HG03460 (cell line): ENCODE results near the gene ADPRS.

Experiments used
- ATAC-seq: cut with Tn5 transposase; IDR thresholded peaks from one replicate; pipeline ENCODE4 v1.9.1; 2021; ENCODE audit not compliant: unreplicated experiment

Gene ADPRS

DNA sequence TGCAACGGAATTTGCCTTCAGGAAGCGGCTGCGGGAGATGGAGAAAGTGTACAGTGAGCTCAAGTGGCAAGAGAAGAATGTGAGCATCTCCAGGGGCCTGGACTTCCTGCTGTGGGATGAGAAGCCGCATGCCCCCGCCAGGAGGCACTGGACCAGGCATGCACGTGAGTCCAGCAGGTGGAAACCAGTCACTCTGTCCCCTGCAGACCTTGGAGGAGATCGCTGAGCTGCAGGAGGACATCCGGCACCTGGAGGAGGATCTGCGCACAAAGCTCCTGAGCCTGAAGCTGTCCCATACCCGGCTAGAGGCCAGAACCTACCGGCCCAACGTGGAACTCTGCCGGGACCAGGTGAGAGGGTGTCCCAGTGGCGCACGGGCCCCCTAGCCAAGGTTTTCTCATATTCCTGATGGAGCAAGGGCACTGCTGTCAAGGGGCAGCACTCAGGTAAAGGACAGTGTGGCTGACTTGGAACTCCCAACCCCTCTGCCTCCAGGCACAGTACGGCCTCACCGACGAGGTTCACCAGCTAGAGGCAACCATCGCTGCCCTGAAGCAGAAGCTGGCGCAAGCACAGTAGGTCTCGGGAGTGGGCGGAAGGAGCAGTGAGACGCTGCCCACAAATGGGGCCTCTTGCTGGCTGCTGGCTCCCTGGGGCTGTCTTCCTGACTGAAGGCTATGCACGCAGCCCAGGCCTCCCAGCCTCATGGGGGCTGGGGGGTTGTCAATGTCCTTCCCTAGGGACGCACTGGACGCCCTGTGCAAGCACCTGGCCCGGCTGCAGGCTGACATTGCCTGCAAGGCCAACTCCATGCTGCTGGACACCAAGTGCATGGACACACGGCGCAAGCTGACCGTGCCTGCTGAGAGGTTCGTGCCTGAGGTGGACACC, 1.2 kb upstream of the ADPRS start:
- no peak for ATAC-seq

DNA sequence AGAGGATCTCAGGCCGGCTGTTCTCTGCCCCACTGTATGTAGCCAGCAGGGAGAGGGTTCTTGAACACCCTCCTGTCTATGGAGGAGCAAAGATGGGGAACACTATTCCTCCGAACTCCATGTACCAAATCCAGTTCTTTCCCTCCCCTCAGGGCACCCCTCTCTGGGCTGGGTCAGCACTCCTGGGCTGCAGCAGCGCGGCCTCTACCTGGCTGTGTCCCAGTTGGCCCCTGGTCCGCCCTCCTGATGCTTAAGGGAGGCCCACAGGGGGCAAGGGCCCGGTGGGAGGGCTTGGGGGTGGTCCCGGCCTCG, 471 bp upstream of the ADPRS start:
- ATAC-seq = no peak

DNA sequence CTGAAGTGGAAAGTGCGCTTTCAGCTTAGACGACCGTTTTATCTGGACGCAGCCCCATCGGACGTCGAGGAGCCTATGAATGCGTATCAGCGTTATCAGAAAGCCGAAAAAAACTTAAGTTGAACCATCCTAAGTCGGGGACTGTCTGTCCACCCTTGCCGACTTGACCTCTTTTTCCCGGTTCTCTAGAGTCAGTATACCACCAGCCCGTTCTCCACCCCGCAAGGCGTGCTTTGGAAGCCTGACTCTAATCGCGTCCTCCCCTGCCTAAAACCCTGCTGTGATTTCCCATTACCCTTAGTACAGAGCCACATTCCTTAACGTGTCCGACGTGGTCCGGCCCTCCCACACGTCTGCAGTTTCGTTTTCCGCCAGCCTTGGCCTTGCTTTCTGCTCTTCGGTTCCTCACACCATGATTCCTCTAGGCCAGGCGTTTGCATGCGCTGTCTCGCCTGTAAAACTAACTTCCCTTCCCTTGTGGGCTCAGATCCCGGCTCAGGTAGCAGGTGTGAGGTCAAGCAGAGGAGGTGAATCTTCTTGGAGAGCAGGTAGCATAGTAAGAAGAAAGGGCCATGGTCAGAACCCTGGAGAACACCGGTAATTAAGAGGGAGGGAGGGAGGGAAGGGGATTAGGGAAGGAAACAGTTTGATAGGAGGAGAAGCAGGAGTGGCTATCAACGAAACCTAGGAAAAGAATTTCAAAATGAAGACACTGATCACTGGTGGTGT, 865 bp downstream of the ADPRS start:
- no peak for ATAC-seq

DNA sequence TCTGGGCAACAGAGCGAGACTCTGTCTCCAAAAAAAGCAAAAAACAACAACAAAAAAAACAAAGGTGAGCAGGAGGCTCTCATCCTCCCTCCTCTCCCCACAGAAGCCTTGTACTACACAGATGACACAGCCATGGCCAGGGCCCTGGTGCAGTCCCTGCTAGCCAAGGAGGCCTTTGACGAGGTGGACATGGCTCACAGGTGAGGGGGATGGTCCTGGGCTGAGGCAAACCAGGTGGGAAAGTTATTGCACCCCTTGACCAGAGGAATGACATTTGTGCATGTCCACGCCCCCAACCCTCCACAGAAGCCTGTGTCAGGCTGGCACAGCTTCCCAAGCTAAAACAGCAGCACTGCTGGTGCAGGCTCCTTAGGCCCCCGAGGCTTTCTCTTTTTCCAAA, 2.4 kb downstream of the ADPRS start:
- no peak for ATAC-seq

DNA sequence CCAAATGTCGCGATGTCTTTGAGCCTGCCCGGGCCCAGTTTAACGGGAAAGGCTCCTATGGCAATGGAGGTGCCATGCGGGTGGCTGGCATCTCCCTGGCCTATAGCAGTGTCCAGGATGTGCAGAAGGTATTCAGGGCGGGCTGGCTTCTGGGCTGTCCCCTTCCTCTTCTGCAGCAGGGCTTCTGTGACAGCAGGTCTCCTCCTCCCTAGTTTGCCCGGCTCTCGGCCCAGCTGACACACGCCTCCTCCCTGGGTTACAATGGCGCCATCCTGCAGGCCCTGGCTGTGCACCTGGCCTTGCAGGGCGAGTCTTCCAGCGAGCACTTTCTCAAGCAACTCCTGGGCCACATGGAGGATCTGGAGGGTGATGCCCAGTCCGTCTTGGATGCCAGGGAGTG, 3.0 kb downstream of the ADPRS start:
- ATAC-seq = no peak

DNA sequence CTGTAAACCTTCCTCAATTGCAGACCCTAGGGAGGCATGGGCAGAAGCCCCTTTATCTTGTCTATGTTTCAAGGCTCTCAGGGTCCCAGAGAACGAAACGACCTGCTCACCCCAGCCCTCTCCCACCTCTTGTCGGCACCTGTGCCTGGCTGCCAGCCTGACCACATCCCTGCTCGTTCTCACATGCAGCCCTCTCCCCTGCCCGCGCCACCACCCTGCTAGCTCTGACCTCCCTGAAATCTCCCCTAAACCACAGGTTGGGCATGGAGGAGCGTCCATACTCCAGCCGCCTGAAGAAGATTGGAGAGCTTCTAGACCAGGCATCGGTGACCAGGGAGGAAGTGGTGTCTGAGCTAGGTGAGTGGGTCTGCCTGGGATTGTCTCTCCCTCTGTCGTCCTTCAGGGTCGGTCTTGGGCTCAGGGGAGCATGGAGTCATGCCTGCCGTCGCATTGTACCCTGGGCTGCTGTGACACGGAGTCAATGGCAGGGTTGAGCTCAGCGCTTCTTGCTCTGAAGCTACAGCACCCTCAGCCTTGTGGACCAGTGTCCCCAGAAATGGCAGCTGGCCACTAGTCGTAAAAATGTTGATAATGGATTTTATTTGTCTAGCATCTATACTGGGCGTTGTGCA, 3.6 kb downstream of the ADPRS start:
- ATAC-seq = no peak

DNA sequence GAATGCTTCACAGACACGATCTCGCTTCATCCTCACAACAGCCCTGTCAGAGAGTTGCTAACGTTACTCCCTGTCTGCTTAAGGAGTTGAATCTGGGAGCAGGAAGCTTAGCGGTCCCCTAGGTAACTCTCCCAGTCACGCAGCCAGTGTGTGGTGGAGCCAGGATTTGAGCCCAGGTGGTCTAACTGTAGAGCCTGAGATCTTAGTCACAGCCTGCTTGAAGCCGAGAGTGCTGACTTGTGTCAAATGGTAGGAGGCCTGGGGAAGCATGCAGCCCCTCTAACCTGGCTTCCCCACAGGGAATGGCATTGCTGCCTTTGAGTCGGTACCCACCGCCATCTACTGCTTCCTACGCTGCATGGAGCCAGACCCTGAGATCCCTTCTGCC, 4.1 kb downstream of the ADPRS start:
- ATAC-seq = no peak

DNA sequence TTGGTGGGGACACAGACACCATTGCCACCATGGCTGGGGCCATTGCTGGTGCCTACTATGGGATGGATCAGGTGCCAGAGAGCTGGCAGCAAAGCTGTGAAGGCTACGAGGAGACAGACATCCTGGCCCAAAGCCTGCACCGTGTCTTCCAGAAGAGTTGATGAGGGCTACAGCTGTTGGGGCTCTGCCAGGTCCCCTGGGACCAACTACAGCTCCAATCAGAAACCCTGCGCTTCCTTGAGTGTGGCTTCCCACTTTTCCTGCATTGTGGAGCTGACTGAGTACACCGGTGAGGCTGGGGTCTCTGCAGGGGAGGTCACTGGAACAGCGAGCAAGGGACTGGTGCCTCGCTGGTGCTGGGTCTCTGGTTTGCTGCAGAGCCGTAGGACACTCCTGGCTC, 4.5 kb downstream of the ADPRS start:
- no peak for ATAC-seq

DNA sequence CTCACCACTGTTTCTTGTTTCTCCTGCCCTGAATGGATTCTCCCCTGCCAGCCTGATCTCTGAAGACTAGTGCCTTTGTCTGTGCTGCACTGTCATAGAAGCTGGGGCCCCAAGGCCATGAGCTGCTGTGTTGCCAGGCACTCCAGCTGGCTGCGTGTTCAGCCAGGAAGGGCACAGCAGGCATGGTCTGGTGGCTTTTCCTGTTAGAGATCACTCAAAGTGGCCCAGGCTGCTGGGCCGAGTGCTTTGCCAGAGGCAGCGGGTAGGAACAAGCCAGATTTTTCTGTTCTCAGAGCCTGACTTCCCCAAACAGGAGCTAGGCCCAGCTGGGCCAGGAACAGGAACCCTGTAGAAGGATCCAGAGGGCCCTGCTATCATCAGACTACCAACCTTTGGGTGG, 5.2 kb downstream of the ADPRS start:
- no peak for ATAC-seq

DNA sequence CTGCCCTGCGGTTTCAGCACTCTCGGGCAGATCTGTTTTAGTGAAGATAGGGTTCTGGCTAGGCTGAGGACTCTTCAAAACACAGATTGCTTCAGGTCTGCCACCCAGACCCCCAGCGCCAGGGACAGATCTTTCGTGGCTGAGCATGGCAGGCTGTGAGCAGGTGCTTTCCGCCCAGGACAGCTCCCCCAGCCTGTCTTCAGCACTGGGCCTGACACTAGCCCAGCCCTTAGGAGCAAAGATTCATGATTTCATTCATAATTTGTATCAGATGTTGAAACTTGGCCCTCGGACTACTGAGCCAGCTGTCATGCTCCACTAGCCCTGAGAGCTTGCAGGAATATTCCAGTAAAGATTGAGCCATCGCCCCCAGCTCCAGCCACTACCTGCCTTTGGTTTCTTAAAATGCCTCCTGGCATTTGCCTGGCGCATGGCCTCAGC, 5.9 kb downstream of the ADPRS start:
- ATAC-seq = no peak

DNA sequence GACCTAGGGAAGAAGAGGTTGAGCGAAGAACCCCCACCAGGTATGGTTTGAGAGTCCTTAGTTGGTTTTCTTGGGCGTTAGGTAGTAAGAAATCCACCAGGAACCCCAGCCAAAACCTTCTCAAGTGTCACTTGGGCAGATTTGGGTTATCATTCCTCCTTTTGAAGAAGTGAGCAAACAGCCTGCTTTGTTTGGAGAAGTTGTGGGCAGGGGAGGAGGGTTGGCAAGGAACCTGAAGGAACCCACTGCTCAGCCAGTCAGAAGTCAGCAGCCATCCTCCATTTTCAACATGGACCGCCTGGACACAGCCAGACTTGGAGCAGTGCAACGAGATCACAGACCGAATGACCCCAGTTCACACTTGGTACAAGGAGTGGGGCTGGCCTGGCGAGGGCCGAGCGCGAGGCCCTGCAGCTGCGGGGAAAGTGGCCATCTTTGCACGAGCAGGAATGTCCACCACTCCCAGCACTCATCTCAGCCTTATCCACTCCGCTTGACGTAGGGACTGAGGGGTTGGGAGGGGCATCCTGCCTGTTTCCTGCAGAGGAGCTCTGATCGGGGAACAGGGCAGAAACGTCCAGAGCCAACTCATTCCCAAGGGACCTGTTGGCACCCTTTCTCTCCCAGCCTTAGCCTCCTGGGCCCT, 7.2 kb downstream of the ADPRS start:
- no peak for ATAC-seq

DNA sequence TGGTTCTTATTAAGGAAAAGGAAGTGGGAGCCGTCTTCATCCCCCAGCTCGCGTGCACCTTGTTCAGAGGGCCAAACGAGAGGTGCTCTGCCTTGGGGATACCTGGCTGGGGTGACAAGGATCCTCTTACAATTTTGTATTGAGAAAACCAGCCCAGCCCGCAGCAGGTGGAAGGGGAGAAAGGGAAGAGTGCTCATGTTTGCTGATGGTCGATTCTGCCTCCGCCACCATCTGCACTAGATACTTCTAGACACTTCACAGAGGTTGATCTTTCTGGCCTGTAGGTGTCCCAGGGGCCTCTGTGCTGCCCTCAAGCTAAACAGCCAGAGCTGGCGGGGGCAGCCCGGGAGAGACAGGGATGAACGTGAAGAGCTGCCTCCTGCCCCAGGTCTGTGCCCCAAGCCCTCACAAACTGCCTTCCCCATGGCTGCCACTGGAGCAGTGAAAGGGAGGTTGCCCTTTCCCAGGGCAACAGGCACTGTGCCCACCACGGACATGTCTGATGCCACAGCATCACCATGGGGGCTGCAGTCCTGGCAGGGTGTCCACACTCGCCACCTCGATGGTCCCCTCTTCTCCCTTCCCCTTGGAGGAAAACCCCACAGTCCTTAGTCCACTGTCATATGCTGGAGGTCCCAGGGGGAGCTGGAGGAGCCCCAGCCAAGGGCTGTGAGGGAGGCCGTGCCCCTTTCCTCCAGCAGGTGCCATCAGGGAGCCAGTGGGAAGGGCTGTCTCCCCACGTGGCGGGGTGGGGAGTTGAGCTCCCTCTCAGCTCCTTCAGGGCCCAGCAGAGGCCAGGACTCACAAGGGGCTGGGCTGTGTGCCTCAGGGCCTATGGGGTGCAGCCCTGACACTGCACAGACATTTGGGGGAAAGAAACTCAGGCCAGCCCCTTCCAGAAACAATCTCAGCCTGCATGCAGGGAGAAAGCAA, 8.1 kb downstream of the ADPRS start:
- ATAC-seq = no peak

DNA sequence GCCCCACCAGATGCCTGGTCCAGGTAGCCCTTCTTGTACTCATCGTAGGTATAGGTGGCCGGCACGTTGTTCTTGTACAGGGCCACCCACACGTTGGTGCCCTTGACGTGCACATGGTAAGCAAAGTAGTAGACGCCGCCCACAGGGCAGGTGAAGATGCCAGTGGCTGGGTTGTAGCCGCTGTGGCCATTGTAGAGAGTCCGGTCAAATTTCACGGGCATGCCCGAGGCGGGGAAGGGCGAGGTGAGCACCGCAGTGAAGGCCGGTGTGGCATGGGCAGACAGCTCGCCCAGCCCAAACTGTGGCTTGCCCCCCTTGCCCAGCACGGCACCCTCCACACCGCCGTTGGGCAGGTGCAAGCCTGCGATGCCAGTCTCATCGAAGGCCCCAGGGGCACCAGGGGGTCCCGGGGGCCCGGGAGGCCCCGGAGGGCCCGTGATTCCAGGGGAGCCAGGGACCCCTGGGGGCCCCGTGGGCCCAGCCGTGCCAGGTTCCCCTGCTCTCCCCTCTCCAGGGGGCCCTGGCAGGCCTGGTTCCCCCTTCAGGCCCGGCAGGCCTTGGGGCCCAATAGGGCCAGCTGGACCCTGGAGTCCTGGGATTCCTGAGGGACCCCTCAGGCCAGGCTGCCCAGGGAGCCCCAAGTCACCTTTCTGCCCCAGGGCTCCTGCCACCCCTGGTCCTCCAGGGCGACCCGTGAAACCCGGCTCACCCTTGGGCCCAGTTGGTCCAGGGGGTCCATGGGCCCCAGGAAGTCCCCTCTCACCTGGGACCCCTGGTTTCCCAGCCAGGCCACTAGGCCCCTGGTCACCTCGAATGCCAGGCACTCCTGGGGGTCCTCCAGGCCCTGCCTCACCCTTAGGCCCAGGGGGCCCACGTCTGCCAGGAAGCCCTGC, 9.2 kb downstream of the ADPRS start:
- no peak for ATAC-seq

DNA sequence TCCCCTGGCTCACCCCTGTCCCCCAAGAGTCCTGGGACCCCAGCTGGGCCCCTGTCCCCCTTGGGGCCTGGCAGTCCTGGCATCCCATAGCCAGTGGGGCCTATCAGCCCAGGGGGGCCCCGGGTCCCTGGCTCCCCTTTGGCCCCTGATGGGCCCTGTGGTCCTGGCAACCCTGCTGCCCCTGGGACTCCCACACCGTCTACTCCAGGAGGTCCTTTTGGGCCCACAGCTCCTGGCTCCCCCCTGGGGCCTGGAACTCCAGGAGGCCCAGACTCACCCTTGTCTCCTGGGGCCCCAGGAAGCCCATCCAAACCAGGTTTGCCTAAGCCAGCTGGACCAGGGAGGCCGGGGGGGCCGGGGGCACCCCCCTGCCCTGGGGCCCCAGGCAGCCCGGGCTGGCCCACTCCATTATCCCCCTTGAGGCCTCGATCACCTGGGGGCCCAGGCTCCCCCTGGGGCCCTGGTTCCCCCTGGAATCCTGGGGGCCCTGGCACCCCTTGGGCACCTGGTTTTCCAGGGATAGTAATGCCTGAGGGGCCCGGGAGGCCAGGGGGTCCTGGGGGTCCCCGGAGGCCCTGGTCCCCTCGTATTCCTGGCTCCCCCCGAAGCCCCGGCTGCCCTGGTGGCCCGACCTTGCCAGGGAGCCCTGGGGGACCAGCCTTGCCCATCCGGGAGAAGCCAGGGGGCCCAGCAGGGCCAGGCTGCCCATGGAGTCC, 10.1 kb downstream of the ADPRS start:
- no peak for ATAC-seq

DNA sequence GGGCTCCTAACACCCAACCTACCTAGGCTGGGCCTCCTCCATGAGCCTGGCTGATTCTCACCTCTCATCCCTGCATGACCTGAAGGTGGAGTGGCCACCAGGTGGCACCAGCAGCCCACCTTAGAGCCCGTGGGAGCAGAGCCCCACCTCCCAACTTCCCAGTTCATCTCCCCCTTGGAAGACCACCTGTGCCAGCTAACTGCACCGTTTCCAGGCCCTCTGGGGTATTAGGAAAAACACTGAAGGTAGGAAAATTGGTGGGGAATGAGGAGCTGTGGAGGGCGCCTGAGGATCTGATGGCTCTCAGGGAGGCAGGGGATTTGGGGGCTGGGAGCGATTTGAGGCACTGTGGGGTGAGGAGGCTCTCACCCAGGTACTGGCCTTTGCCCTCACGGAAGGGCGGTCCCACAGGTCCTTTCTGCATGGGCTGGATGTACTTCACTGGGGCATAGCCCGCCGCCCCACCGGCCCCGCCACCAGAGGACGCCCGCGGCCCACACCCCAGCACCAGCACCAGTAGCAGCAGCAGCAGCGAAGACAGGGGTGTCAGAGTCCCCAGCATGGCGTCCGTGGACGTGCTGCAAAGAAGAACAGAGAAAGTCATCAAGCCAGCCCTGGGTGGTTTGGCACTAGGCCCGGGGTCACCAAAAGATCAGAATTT, 11.1 kb downstream of the ADPRS start:
- no peak for ATAC-seq

DNA sequence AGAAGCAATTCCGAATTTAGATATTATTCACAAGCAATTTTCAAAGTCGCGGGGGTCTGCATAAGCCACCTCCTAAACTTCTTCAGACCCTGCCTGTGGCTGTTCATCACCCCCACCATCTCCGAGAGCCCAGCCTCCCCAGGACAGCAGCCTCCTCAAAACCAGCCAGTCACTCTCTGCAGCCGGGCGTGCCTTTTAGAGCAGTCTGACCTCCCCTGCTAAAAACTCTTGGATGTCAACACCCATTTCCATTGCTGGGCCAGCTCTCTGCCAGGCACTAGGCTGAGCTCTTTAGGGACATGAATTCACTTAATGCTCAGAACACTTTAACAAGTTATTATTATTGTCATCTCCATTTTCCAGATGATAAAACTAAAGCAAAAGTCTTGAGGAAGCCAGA, 11.7 kb downstream of the ADPRS start:
- ATAC-seq = no peak

DNA sequence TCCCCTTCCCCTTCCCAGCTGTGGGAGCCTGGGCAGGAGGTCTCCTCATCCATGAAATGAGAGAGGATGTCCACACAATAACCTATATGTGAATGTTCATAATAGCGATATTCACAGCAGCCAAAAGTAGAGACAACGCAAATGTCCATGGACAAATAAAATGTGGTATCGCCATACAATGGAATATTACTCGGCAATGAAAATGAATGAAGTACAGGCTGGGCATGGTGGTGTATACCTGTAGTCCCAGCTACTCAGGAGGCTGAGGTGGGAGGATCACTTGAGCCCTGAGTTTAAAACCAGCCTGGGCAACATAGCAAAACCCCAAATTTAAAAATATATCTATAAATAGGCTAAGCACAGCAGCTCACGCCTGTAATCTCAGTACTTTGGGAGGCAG, 12.9 kb downstream of the ADPRS start:
- ATAC-seq = no peak

DNA sequence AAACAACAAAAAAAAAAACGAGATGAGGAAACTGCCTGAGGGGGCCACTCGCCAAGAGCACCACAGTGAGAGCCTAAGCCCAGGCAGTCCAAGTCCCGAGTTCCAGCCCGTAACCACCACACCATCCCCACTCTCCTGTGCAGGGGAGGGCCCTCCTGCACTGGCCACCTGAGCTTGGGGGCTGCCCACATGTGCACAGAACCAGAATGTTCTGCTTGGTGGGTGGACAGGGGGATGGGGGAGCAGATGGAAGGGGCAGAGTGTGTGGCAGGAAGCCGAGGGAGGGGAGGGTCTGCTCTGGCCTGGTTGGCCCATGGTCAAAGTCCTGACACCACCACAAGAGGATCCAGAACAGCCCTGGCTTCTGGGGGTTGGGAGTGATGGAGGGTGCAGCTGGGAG, 17.6 kb downstream of the ADPRS start:
- no peak for ATAC-seq
